PC-9 (cell line): ENCODE data around the gene HNRNPF. TPM values are rescaled to one million over a fixed set of nuclear protein-coding genes. Genes with fewer than 3 reads are reported as not detected.

Experiments
- BruUV-seq: library from RNA; stranded (reverse); fragments of 400-500 nt; replicated peaks from 2 replicates; lab custom pipeline; 2021; lab: Mats Ljungman, UMichigan
- CTCF ChIA-PET: fragments of 300-600 bp; sonication (Branson Sonifier 250); formaldehyde crosslinking; loops from one replicate; lab custom pipeline; 2022; ENCODE audit warnings: antibody characterized with exemption; lab: Charles Lee
- POLR2A ChIA-PET: fragments of 300-600 bp; sonication (Branson Sonifier 250); formaldehyde crosslinking; loops from one replicate; lab custom pipeline; 2022; ENCODE audit warnings: antibody characterized with exemption; ENCODE audit not compliant: unreplicated experiment; lab: Charles Lee
- DNase-seq, 2 experiments: peaks; one replicate each; pipeline versions ENCODE4 v3.0.0 to v3.0.0-alpha.2; 2015 to 2022; ENCODE audit warnings: mixed read lengths in 1 of 2
- H2AFZ ChIP-seq: fragments of 200-600 bp; sonication (generic); 2 replicates; pipeline ENCODE4 v1.8.1; 2017; ENCODE audit warnings: antibody characterized with exemption
- H3F3A ChIP-seq: fragments of 200-600 bp; sonication (generic); 2 replicates; pipeline ENCODE4 v1.8.1; 2017; ENCODE audit warnings: antibody characterized with exemption, mild to moderate bottlenecking, low read depth; ENCODE audit not compliant: insufficient read depth
- H3K27ac ChIP-seq: fragments of 200-600 bp; sonication (generic); 2 replicates; pipeline ENCODE4 v1.6.1; 2016; ENCODE audit warnings: mixed run types
- H3K27me3 ChIP-seq: fragments of 200-600 bp; sonication (generic); 2 replicates; pipeline ENCODE4 v1.6.1; 2016; ENCODE audit warnings: low read depth, mixed run types; ENCODE audit not compliant: insufficient read depth
- H3K36me3 ChIP-seq: fragments of 200-600 bp; sonication (generic); 2 replicates; pipeline ENCODE4 v1.6.1; 2016; ENCODE audit warnings: low read depth, mixed run types
- H3K4me1 ChIP-seq: fragments of 200-600 bp; sonication (generic); replicated peaks from 2 replicates; pipeline ENCODE4 v1.6.1; 2016; ENCODE audit warnings: mixed run types; ENCODE audit not compliant: insufficient read depth
- H3K4me2 ChIP-seq: fragments of 200-600 bp; sonication (generic); 2 replicates; pipeline ENCODE4 v1.6.1; 2017; ENCODE audit warnings: mixed run types
- H3K4me3 ChIP-seq: fragments of 200-600 bp; sonication (generic); 2 replicates; pipeline ENCODE4 v1.6.1; 2016; ENCODE audit warnings: mixed run types
- H3K79me2 ChIP-seq: fragments of 200-600 bp; sonication (generic); 2 replicates; pipeline ENCODE4 v1.6.1; 2017; ENCODE audit warnings: low read depth, mixed run types
- H3K9me2 ChIP-seq: fragments of 200-600 bp; sonication (generic); 2 replicates; pipeline ENCODE4 v1.8.1; 2017; ENCODE audit warnings: mild to moderate bottlenecking; ENCODE audit not compliant: insufficient read depth
- H3K9me3 ChIP-seq: fragments of 200-600 bp; sonication (generic); 2 replicates; pipeline ENCODE4 v1.8.1; 2016; ENCODE audit warnings: low read depth; ENCODE audit not compliant: insufficient read depth
- H4K20me1 ChIP-seq: fragments of 200-600 bp; sonication (generic); 2 replicates; pipeline ENCODE4 v1.8.1; 2017; ENCODE audit not compliant: insufficient read depth
- CTCF ChIP-seq: fragments of 200-600 bp; sonication (generic); conservative IDR thresholded peaks from 2 replicates; pipeline ENCODE4 v1.6.1; 2017; ENCODE audit warnings: mixed run types, antibody characterized with exemption, mild to moderate bottlenecking, moderate library complexity
- EZH2 ChIP-seq: fragments of 200-600 bp; sonication (generic); IDR thresholded peaks from 2 replicates; pipeline ENCODE4 v1.8.0; 2017; ENCODE audit warnings: antibody characterized with exemption, low read depth
- intact Hi-C: fragments of 100-400 bp; cut with micrococcal nuclease; formaldehyde crosslinking; loops from one replicate; pipeline ENCODE4 v1.10.0; 2022; ENCODE audit not compliant: unreplicated experiment
- total RNA-seq: library from RNA; stranded (reverse); gene quantifications from 2 replicates; pipeline ENCODE4 v1.2.3, GENCODE V29; 2021

Gene HNRNPF
- total RNA-seq, 1 experiment from 2014 or later = 337 TPM

- H4K20me1 ChIP-seq = peaks cover 93% of the 10 kb centered on the region
Measured at GRCh38 chr10:43401627-43402026, 7.4 kb downstream of the HNRNPF start.

GRCh38 chr10:43399320-43400310 is 9.4 kb downstream of the HNRNPF start:
- Histone ChIP-seq H3K4me3 (peak overlapping the region; percentile 63; the same call in 1 of the 2 replicates), H3K9me2 (no peaks in the 10 kb centered on the region), H3K9me3 (no peaks in the 10 kb centered on the region), H3K36me3 (peaks cover 59% of the 10 kb centered on the region), H2AFZ (no peak overlapping the region), H3K4me2 (peak overlapping the region; percentile 95), H3K27ac (peak overlapping the region; percentile 80), H3K79me2 (peaks cover 98% of the 10 kb centered on the region), H3F3A (peaks cover 94% of the 10 kb centered on the region), H3K4me1 (peaks cover 85% of the 10 kb centered on the region), H3K27me3 (no peaks in the 10 kb centered on the region), H4K20me1 (peaks cover 92% of the 10 kb centered on the region)
- BruUV-seq = no TSS peak
- POLR2A ChIA-PET = no interaction called here
- DNase-seq = peak in 1 of 2 experiments; percentile 60
- intact Hi-C loops = loop anchor here (5.0 kb wide), 1 partner anchor 197 kb away; no protein-coding TSS in a partner anchor
- TF ChIP-seq EZH2 = no peak
- no peak for TF ChIP-seq CTCF
- CTCF ChIA-PET = interaction anchor here (0.6 kb wide), 1 partner anchor 43 kb away, joined by 3 read pairs; no protein-coding TSS in a partner anchor

More at GRCh38 chr10:43401627-43402026, 7.4 kb downstream of the HNRNPF start:
- ChIA-PET CTCF (no interaction called here), POLR2A (no interaction called here)
- peaks cover 47% of the 10 kb centered on the region for H3K36me3 ChIP-seq
- DNase-seq = no peak
- H3K9me2 ChIP-seq = no peaks in the 10 kb centered on the region
- no peak overlapping the region for H2AFZ ChIP-seq
- H3K27me3 ChIP-seq = no peaks in the 10 kb centered on the region
- H3K4me1 ChIP-seq = peaks cover 85% of the 10 kb centered on the region
- H3K27ac ChIP-seq = peak overlapping the region; percentile 34; the same call in 1 of the 2 replicates
- H3K79me2 ChIP-seq = peaks cover 99% of the 10 kb centered on the region
- TF ChIP-seq CTCF (no peak), EZH2 (no peak)
- H3K4me3 ChIP-seq = no peak overlapping the region
- no peaks in the 10 kb centered on the region for H3K9me3 ChIP-seq
- H3F3A ChIP-seq = peaks cover 81% of the 10 kb centered on the region
- no TSS peak for BruUV-seq
- intact Hi-C loops = no loop called here
- H3K4me2 ChIP-seq = peak overlapping the region; percentile 90; the same call in 1 of the 2 replicates

GRCh38 chr10:43398939-43399319 is 10.1 kb downstream of the HNRNPF start:
- Histone ChIP-seq H2AFZ (no peak overlapping the region), H3K9me3 (no peaks in the 10 kb centered on the region), H3K27me3 (no peaks in the 10 kb centered on the region), H3K27ac (peak overlapping the region; percentile 80; the same call in 1 of the 2 replicates), H3F3A (peaks cover 94% of the 10 kb centered on the region), H3K4me1 (peaks cover 82% of the 10 kb centered on the region), H3K4me3 (peak overlapping the region; percentile 63; the same call in 1 of the 2 replicates), H3K79me2 (peaks cover 98% of the 10 kb centered on the region), H3K9me2 (no peaks in the 10 kb centered on the region), H3K36me3 (peaks cover 63% of the 10 kb centered on the region), H4K20me1 (peaks cover 90% of the 10 kb centered on the region), H3K4me2 (peak overlapping the region; percentile 95)
- CTCF ChIA-PET = no interaction called here
- TF ChIP-seq CTCF (no peak), EZH2 (no peak)
- no TSS peak for BruUV-seq
- POLR2A ChIA-PET = no interaction called here
- no peak for DNase-seq
- intact Hi-C loops = loop anchor here (5.0 kb wide), 1 partner anchor 197 kb away; no protein-coding TSS in a partner anchor
